Activated naive CD8-positive, alpha-beta T cell treated with anti-CD3 and anti-CD28 coated beads for 36 hours (primary cell): ENCODE results near the gene HES7. TPM values are rescaled to one million over a fixed set of nuclear protein-coding genes. Genes with fewer than 3 reads are reported as not detected.
"Not testable (repeated sequence)": the region's sequence is repeated elsewhere in the genome, so short reads cannot be mapped to it uniquely, and the experiment has no call there.

ENCODE experiments used
- DNase-seq: peaks from one replicate; pipeline ENCODE4 v3.0.0; 2021
- H3K27ac Mint-ChIP-seq: one replicate; pipeline ENCODE4 v1.8.0; 2022; ENCODE audit warnings: mild to moderate bottlenecking, moderate library complexity, mixed read lengths
- H3K27me3 Mint-ChIP-seq: one replicate; pipeline ENCODE4 v1.8.0; 2022; ENCODE audit warnings: mild to moderate bottlenecking, mixed read lengths
- H3K36me3 Mint-ChIP-seq: one replicate; pipeline ENCODE4 v1.8.0; 2021; ENCODE audit warnings: mild to moderate bottlenecking, mixed read lengths
- H3K4me1 Mint-ChIP-seq: one replicate; pipeline ENCODE4 v1.8.0; 2021; ENCODE audit warnings: mixed read lengths
- H3K4me3 Mint-ChIP-seq: one replicate; pipeline ENCODE4 v1.8.0; 2022; ENCODE audit warnings: mild to moderate bottlenecking, moderate library complexity, mixed read lengths
- H3K9me3 Mint-ChIP-seq: one replicate; pipeline ENCODE4 v1.8.0; 2022; ENCODE audit warnings: mixed read lengths
- total RNA-seq, 2 experiments: library from RNA; stranded (reverse); gene quantifications; one replicate each; pipeline ENCODE4 v1.2.3, GENCODE V29; 2021

The HES7 gene
- total RNA-seq, 2 experiments from 2014 or later: 1.9 to 2.0 TPM

DNA sequence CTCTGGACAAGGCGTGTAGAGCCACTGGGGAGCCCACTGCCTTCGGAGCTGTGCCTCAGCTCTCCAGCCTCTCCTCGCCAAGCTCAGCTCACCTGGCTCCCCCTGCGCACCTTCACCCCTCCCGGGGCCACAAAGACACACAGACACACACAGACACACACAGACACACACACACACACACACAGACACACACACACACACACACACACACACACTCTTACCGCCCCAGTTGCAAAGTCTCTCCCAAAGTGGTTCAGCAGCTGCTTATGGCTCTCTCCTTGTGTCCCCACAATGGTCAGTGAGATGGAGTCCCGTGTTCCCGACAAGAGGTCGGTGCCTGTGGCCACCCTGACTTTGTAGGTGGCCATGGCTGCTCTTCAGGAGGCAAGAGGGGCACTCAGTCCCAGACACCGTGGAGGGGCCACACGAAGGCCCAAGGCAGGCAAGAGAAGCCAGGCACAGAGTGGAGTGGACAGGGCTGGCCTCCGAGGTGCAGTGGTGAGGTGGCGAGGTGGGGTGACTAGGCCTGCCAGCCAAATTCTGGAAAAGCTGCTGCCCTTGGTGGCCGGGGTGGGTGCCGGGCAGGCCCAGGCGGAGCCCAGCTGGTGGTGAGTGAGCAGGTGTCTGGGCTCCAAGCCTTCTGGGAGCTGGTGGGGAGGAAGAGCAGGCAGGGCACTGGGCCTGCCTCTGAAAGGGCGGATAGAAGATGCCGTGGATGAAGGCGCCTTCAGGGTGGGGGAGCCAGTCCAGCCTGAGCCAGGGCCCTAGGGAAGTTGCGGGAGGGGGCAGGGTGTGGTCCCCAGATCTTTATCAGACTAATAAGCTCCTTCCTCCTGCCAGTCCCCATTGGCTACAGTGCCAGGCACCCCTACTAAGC is 36.6 kb downstream of the HES7 start, which contains the start of gene ALOX12B:
ALOX12B (minus strand) TSS at position 642 of the 877 bp plus-strand sequence; CDS start at position 368, 274 bp downstream.
- H3K4me3 Mint-ChIP-seq: no peak within 1 kb of the TSS
- peaks cover 2% of the 10 kb centered on the region for H3K4me1 Mint-ChIP-seq
- no peak within 1 kb of the TSS for H3K27ac Mint-ChIP-seq

GRCh38 chr17:8084250-8084649 is 39.7 kb downstream of the HES7 start:
- H3K27me3 Mint-ChIP-seq: peaks cover 6% of the 10 kb centered on the region
- H3K4me1 Mint-ChIP-seq: peaks cover 10% of the 10 kb centered on the region
- H3K36me3 Mint-ChIP-seq: peaks cover 11% of the 10 kb centered on the region
- no peak for DNase-seq
- H3K4me3 Mint-ChIP-seq: no peak overlapping the region
- no peak overlapping the region for H3K27ac Mint-ChIP-seq
- no peaks in the 10 kb centered on the region for H3K9me3 Mint-ChIP-seq

More for the DNA sequence above, 36.6 kb downstream of the HES7 start, which contains the start of gene ALOX12B:
- Mint-ChIP-seq H3K27me3 (peaks cover 26% of the 10 kb centered on the region), H3K9me3 (no peaks in the 10 kb centered on the region), H3K36me3 (no peaks in the 10 kb centered on the region)
- DNase-seq: no peak

DNA sequence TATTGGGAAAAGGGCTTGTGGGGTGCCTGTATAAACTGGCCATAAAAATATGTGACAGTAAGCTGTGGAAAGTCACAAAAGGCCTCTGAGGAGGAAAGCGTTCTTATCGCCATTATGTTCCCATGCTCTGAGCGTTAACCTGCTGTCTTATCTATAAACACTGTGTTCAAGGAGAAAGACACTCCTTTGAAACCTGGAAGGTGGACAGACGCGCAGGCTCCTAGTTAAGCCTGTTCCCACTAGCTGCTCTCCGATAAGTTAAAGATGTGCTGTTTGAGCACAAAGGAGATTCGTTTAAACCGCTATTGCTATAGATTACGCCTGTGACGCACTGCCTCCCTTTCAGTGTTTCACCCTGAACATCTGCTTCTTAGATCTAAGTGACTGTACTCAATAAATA is 41.6 kb downstream of the HES7 start:
- no peaks in the 10 kb centered on the region for H3K9me3 Mint-ChIP-seq
- DNase-seq: no peak
- H3K36me3 Mint-ChIP-seq: peaks cover 11% of the 10 kb centered on the region
- H3K4me3 Mint-ChIP-seq: no peak overlapping the region
- no peaks in the 10 kb centered on the region for H3K27me3 Mint-ChIP-seq
- no peak overlapping the region for H3K27ac Mint-ChIP-seq
- H3K4me1 Mint-ChIP-seq: peaks cover 14% of the 10 kb centered on the region

GRCh38 chr17:8081876-8082275 is 42.0 kb downstream of the HES7 start:
- H3K27ac Mint-ChIP-seq: no peak overlapping the region
- H3K27me3 Mint-ChIP-seq: no peaks in the 10 kb centered on the region
- no peak overlapping the region for H3K4me3 Mint-ChIP-seq
- no peak for DNase-seq
- H3K9me3 Mint-ChIP-seq: no peaks in the 10 kb centered on the region
- peaks cover 11% of the 10 kb centered on the region for H3K36me3 Mint-ChIP-seq
- H3K4me1 Mint-ChIP-seq: peaks cover 14% of the 10 kb centered on the region

- Mint-ChIP-seq H3K27ac (no peak overlapping the region), H3K4me3 (peak overlapping the region; percentile 90), H3K36me3 (peaks cover 11% of the 10 kb centered on the region), H3K4me1 (peaks cover 14% of the 10 kb centered on the region), H3K27me3 (no peaks in the 10 kb centered on the region), H3K9me3 (no peaks in the 10 kb centered on the region)
- no peak for DNase-seq
These were observed 43.1 kb downstream of the HES7 start for GRCh38 chr17:8080799-8081219.

DNA sequence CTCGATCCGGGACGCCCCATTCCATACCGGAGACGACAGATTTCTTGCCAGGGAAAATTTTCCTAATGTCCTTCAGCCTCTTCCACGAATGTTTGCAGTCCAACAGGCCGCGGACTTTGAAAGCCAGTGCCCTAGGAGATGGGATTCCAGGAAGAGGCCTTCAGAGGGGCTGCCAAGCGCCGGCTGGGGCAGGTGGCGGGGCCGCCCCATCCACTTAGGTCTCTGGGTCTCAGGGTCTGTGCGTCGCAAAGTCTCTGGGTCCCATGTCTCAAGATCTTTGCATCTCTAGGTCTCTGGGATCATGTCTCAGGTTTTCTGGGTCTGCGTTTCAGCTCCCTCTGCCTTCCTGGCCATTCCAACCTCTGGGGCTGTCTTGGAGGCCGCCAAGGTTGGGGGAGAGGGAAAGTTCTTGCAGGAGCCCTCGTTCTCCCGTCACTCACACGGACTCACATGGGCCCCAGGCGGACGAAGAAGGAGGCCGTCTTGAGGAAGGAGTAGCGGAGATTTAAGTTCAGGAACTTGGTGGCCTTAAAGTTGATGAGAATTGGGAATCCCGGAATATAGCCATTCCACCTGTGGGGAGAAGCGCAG is 43.6 kb downstream of the HES7 start:
- H3K4me3 Mint-ChIP-seq: peak overlapping the region; percentile 90
- no peaks in the 10 kb centered on the region for H3K9me3 Mint-ChIP-seq
- no peak for DNase-seq
- peak overlapping the region; percentile 94 for H3K27ac Mint-ChIP-seq
- H3K4me1 Mint-ChIP-seq: peaks cover 14% of the 10 kb centered on the region
- H3K27me3 Mint-ChIP-seq: no peaks in the 10 kb centered on the region
- H3K36me3 Mint-ChIP-seq: peaks cover 11% of the 10 kb centered on the region

- H3K9me3 Mint-ChIP-seq: no peaks in the 10 kb centered on the region
- H3K36me3 Mint-ChIP-seq: peaks cover 11% of the 10 kb centered on the region
- peaks cover 14% of the 10 kb centered on the region for H3K4me1 Mint-ChIP-seq
- peaks cover 8% of the 10 kb centered on the region for H3K27me3 Mint-ChIP-seq
- peak overlapping the region; percentile 94 for H3K27ac Mint-ChIP-seq
- DNase-seq: peak; percentile 86
- peak overlapping the region; percentile 90 for H3K4me3 Mint-ChIP-seq
These were observed 44.4 kb downstream of the HES7 start for GRCh38 chr17:8079291-8080207.

DNA sequence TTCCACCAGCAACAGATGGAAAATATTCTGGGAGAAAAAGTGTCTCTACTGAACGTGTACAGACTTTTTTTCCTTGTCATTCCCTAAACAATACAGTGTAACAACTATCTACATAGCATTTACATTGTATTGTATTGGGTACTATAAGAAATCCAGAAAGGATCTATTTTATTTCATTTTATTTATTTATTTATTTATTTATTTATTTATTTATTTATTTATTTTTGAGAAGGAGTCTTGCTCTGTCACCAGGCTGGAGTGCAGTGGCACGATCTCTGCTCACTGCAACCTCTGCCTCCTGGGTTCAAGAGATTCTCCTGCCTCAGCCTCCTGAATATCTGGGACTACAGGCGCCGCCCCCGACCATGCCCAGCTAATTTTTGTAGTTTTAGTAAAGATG is 46.0 kb downstream of the HES7 start:
- not testable (repeated sequence) for H3K9me3 Mint-ChIP-seq, H3K27ac Mint-ChIP-seq, H3K4me3 Mint-ChIP-seq, DNase-seq
- peaks cover 24% of the 10 kb centered on the region for H3K27me3 Mint-ChIP-seq
- H3K4me1 Mint-ChIP-seq: peaks cover 25% of the 10 kb centered on the region
- H3K36me3 Mint-ChIP-seq: peaks cover 11% of the 10 kb centered on the region

DNA sequence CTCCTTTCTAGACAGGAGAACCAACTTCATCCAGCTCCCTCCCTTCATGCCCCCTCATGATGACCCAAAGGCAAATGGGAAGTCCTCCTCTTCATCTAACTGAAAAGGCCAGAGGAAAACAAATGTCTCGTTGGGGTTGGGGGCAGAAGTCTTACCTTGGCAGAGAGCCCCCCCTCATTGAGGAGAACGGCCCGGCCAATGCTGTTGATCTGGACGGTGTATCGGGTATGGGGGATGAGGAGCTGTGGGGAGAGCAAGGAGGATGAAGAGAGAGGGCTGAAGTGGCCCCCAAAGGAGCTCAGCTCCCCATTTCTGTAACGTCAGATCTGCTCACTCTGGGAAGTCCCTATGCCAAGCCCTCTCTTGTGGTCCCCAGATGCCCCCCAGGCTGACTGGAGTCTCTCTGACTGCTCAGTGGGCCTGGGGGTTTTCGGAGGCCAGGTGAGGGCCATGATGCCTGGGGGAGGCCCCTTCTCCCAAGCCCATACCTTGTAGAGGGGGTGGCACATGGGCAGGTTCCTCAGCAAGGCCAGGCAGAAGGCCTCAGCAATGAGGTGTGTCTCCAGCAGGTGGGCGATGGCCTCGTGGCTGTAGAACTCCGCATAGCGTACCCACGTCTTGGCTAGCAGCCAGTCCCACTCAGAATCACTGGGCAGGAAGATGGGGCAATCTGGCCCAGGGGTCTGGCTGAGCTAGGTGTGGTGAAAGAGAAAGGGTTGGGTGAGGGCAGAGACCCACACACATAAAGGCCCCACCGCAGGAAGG is 47.2 kb downstream of the HES7 start:
- H3K4me1 Mint-ChIP-seq: peaks cover 30% of the 10 kb centered on the region
- no peak overlapping the region for H3K27ac Mint-ChIP-seq
- peaks cover 35% of the 10 kb centered on the region for H3K27me3 Mint-ChIP-seq
- no peak overlapping the region for H3K4me3 Mint-ChIP-seq
- peaks cover 7% of the 10 kb centered on the region for H3K36me3 Mint-ChIP-seq
- H3K9me3 Mint-ChIP-seq: no peaks in the 10 kb centered on the region
- no peak for DNase-seq

DNA sequence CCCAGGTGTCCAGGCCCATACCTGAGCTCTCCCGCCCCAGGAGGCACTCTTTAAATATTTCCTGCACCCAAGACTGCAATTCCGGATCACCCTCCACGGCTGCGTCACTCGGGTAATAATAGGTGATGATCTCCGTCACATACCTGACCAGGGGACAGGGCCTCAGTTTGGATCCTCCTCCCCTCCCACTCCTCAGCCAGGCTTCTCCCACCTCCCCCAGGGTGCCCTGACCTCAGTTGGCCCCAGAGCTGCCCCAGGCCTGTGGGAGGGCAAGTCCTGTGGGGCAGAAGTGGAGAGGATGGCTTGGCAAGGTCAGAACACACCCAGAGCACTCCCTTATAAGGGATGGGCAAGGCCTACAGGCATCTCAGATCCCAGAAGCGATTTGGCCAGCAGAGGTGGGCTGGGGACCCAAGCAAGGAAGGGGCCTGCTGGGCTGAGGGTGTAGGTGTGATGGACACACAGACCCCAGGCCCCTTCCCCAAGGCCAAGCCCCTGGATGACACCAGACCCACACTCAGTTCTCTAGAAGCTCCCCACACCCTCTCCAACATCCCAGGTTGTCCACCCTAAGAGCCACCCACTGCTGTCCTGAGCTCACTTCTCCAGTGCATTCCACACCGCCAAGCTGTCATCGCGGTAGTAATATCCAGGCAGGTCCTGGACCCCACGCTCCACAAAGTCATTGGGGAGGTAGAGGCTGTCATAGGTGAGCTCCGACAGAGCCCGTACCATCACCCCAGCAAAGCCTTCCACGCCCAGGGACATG is 48.1 kb downstream of the HES7 start:
- no peak for DNase-seq
- Mint-ChIP-seq H3K4me3 (no peak overlapping the region), H3K36me3 (peaks cover 3% of the 10 kb centered on the region), H3K27ac (no peak overlapping the region), H3K9me3 (no peaks in the 10 kb centered on the region), H3K27me3 (peaks cover 42% of the 10 kb centered on the region), H3K4me1 (peaks cover 28% of the 10 kb centered on the region)

DNA sequence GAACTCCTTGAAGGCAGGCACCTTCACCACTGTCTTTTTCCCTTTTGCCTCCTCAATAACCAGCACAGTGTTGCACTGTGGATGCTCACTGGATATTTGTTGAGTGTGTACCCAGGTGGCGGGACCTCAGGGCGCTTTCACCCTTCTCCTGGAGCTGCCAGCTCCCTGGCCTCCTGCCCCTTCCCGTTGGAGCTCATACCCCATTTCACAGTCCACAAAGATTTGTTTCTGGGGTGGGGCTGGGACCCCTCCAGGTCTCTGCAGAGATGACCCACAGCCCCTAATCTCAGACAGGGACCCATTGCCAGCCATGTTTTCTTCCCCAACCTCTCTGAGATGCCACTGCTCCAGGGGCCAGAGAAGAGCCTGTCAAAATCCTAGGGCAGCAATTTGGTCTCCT is 48.8 kb downstream of the HES7 start:
- H3K4me3 Mint-ChIP-seq: no peak overlapping the region
- H3K36me3 Mint-ChIP-seq: no peaks in the 10 kb centered on the region
- peaks cover 22% of the 10 kb centered on the region for H3K4me1 Mint-ChIP-seq
- H3K9me3 Mint-ChIP-seq: no peaks in the 10 kb centered on the region
- no peak overlapping the region for H3K27ac Mint-ChIP-seq
- peaks cover 44% of the 10 kb centered on the region for H3K27me3 Mint-ChIP-seq
- no peak for DNase-seq

DNA sequence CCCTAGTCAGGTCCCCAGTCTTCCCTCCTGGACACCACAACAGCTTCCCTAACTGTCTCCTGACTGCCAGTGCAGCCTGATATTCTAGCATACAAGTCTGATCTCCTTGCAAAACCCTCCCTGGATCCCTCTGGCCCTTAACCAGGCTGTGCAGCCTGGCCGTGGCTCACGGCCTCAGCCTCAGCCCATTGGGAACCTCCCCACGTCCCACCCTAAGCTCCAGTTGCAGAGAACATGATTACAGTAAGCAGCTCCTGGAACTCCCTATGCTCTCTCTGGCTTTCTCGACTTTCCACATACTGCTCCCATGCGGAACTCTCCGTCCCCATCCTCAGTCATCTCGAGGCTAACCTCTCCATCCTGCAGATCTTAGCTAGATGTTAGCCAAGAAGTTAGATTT is 49.4 kb downstream of the HES7 start:
- Mint-ChIP-seq H3K27me3 (peaks cover 44% of the 10 kb centered on the region), H3K9me3 (no peaks in the 10 kb centered on the region), H3K4me3 (peak overlapping the region; percentile 74), H3K27ac (no peak overlapping the region), H3K36me3 (no peaks in the 10 kb centered on the region), H3K4me1 (peaks cover 20% of the 10 kb centered on the region)
- no peak for DNase-seq

GRCh38 chr17:8073627-8074484 is 50.0 kb downstream of the HES7 start:
- H3K9me3 Mint-ChIP-seq: no peaks in the 10 kb centered on the region
- no peak overlapping the region for H3K27ac Mint-ChIP-seq
- H3K4me1 Mint-ChIP-seq: peaks cover 16% of the 10 kb centered on the region
- H3K27me3 Mint-ChIP-seq: peaks cover 44% of the 10 kb centered on the region
- peak; percentile 85 for DNase-seq
- H3K36me3 Mint-ChIP-seq: no peaks in the 10 kb centered on the region
- H3K4me3 Mint-ChIP-seq: peak overlapping the region; percentile 74
